ENCODE measurements around the gene CXCR6.

CXCR6 gene

DNA sequence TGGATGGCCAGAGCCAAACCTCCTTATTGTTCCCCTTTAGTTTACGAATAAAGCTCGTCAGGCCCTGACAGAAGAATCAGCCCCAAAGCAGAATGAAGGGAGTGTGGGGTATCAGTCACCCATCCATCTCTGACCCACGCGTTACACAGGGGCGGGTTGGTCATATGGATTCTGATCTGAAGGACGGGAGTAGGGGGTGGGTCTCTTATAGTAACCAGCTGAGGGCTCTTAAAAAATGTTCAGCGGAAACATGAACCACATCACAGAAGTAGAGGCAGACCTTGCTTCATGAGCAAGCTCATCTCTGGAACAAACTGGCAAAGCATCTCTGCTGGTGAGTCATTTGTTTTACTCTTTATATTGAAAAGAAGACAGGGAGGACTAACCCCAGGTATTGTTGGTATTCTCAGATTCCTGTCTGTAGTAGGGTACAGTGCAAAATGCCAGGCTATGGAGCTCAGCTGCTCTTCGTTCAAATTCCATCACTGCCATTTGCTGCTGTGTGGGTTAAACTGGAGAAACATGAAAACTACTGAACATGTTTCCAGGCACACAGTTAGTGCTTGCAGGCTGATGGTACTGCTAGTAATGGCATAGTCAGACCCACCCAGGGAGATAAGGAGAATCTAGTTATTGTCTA lies at the start of gene CXCR6:
TSS of gene CXCR6 (plus strand) at position 258 of the 640 bp plus-strand sequence. CDS start 3,018 bp downstream, outside the sequence.
- Histone ChIP-seq H3K27me3 (replicated peaks; ENCODE audit: insufficient read depth, low read length) (no peaks in the 10 kb centered on the region), H3K4me3 (ENCODE audit: low read length) (no peak within 1 kb of the TSS), H4K20me1 (ENCODE audit: insufficient read depth, low read length) (no peaks in the 10 kb centered on the region; the same call in 1 of the 2 replicates), H3K79me2 (ENCODE audit: low read length) (no peaks in the 10 kb centered on the region), H3K4me1 (ENCODE audit: low read length) (peaks cover 8% of the 10 kb centered on the region), H3K9ac (ENCODE audit: low read length) (no peak within 1 kb of the TSS), H3K4me2 (ENCODE audit: low read depth, low read length) (no peak within 1 kb of the TSS), H2AFZ (ENCODE audit: low read length) (no peak within 1 kb of the TSS), H3K36me3 (replicated peaks; ENCODE audit: insufficient read depth, low read length) (no peaks in the 10 kb centered on the region), H3K27ac (ENCODE audit: low read length) (no peak within 1 kb of the TSS), H3K9me3 (replicated peaks; ENCODE audit: insufficient read depth, low read length) (no peaks in the 10 kb centered on the region), H3F3A (ENCODE audit: insufficient read depth, low read length) (no peaks in the 10 kb centered on the region), H3K9me2 (replicated peaks; ENCODE audit: insufficient read depth, low read length) (no peaks in the 10 kb centered on the region)
- TF ChIP-seq EZH2phosphoT487 (IDR thresholded peaks at IDR 0.05; ENCODE audit: low read length) (no peak), EZH2 (optimal IDR thresholded peaks at IDR 0.05; ENCODE audit: low read depth, low read length) (no peak)
- TF ChIP-seq, protein P1, sequence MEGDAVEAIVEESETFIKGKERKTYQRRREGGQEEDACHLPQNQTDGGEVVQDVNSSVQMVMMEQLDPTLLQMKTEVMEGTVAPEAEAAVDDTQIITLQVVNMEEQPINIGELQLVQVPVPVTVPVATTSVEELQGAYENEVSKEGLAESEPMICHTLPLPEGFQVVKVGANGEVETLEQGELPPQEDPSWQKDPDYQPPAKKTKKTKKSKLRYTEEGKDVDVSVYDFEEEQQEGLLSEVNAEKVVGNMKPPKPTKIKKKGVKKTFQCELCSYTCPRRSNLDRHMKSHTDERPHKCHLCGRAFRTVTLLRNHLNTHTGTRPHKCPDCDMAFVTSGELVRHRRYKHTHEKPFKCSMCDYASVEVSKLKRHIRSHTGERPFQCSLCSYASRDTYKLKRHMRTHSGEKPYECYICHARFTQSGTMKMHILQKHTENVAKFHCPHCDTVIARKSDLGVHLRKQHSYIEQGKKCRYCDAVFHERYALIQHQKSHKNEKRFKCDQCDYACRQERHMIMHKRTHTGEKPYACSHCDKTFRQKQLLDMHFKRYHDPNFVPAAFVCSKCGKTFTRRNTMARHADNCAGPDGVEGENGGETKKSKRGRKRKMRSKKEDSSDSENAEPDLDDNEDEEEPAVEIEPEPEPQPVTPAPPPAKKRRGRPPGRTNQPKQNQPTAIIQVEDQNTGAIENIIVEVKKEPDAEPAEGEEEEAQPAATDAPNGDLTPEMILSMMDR (IDR thresholded peaks at IDR 0.05; ENCODE audit: low read length), result no peak
- DNase-seq, result no peak

DNA sequence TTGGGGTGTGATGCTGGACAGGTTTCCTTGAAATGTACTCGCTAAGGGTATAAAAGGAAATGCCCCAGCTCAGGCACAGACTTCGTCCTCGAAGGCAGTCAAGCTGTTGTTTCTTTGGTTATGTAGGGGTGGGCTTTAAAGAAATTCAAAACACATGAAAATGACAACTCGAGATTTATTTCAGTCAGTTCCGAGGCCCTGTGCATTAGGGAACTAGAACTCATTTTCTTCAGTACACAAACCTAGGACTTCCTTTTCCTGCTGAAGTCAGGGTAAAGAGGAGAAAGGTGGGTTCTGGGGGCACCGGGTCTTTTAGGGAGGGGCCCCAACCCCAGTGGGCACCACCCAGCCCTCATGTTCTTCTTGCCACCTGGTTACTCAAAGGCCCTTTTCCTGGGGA lies 49.2 kb upstream of the CXCR6 start:
- Histone ChIP-seq H3K27ac (ENCODE audit: low read length) (no peak overlapping the region), H3K9ac (ENCODE audit: low read length) (no peak overlapping the region), H3K36me3 (replicated peaks; ENCODE audit: insufficient read depth, low read length) (no peaks in the 10 kb centered on the region), H3K27me3 (replicated peaks; ENCODE audit: insufficient read depth, low read length) (no peaks in the 10 kb centered on the region), H2AFZ (ENCODE audit: low read length) (no peak overlapping the region), H3K9me3 (replicated peaks; ENCODE audit: insufficient read depth, low read length) (no peaks in the 10 kb centered on the region), H3F3A (ENCODE audit: insufficient read depth, low read length) (peaks cover 2% of the 10 kb centered on the region; the same call in 1 of the 2 replicates), H3K4me3 (ENCODE audit: low read length) (no peak overlapping the region), H4K20me1 (ENCODE audit: insufficient read depth, low read length) (no peaks in the 10 kb centered on the region), H3K79me2 (ENCODE audit: low read length) (no peaks in the 10 kb centered on the region), H3K9me2 (replicated peaks; ENCODE audit: insufficient read depth, low read length) (no peaks in the 10 kb centered on the region), H3K4me1 (ENCODE audit: low read length) (peaks cover 6% of the 10 kb centered on the region; the same call in 1 of the 2 replicates), H3K4me2 (ENCODE audit: low read depth, low read length) (no peak overlapping the region)
- DNase-seq, result no peak
- no peak for TF ChIP-seq EZH2 (optimal IDR thresholded peaks at IDR 0.05; ENCODE audit: low read depth, low read length)
- TF ChIP-seq EZH2phosphoT487 (IDR thresholded peaks at IDR 0.05; ENCODE audit: low read length), result no peak
- TF ChIP-seq, protein P1 (IDR thresholded peaks at IDR 0.05; ENCODE audit: low read length), result no peak

DNA sequence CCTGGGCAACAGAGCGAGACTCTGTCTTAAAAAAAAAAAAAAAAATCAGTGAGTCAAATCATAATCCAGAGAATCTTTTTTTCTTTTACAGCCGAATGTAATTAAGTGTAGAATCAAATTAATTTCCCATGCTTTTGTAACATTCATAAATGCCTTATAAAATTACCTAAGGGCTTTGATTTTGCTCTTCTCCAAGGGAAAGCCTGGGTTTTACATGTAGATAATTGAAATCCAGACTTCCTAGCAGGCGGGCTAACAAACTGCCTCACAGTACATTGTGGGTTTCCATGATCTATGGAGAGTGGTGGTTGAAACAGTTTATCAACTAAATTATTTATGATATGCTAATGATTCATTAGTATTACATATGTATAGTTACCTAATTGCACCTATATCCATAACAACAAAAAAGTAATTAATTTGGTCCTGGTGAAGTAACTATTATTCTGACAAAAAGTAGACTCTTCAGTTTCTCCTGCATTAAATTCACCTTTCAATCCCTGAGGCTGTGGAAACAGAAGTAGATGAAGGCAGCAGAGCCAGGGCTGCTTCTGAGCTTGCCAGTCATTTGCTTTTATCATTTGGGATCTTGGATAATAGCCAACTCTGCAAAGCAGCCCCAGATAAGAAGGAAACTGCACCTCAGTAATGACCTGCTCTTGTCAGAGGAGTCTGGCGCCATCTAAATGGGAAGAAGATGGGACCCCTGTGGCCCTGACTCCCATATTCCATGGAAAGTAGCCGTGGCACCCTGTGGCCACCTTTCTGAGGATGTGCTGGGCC lies 47.4 kb upstream of the CXCR6 start:
- Histone ChIP-seq H2AFZ (ENCODE audit: low read length) (no peak overlapping the region), H3K9me3 (replicated peaks; ENCODE audit: insufficient read depth, low read length) (no peaks in the 10 kb centered on the region), H3K4me1 (ENCODE audit: low read length) (no peaks in the 10 kb centered on the region), H3K79me2 (ENCODE audit: low read length) (no peaks in the 10 kb centered on the region), H4K20me1 (ENCODE audit: insufficient read depth, low read length) (no peaks in the 10 kb centered on the region), H3K4me2 (ENCODE audit: low read depth, low read length) (no peak overlapping the region), H3K4me3 (ENCODE audit: low read length) (no peak overlapping the region), H3K27ac (ENCODE audit: low read length) (no peak overlapping the region), H3K9me2 (replicated peaks; ENCODE audit: insufficient read depth, low read length) (no peaks in the 10 kb centered on the region), H3K27me3 (replicated peaks; ENCODE audit: insufficient read depth, low read length) (no peaks in the 10 kb centered on the region), H3F3A (ENCODE audit: insufficient read depth, low read length) (no peaks in the 10 kb centered on the region), H3K9ac (ENCODE audit: low read length) (no peak overlapping the region), H3K36me3 (replicated peaks; ENCODE audit: insufficient read depth, low read length) (no peaks in the 10 kb centered on the region)
- TF ChIP-seq, protein P1 (IDR thresholded peaks at IDR 0.05; ENCODE audit: low read length), result no peak
- TF ChIP-seq EZH2phosphoT487 (IDR thresholded peaks at IDR 0.05; ENCODE audit: low read length) (no peak), EZH2 (optimal IDR thresholded peaks at IDR 0.05; ENCODE audit: low read depth, low read length) (no peak)
- DNase-seq, result no peak
